ENCODE measurements around the gene STAC3. TPM values are rescaled to one million over a fixed set of nuclear protein-coding genes. Genes with fewer than 3 reads are reported as not detected.
"Not testable (repeated sequence)": the region's sequence is repeated elsewhere in the genome, so short reads cannot be mapped to it uniquely, and the experiment has no call there.

Gene STAC3
- 1 to 10 TPM; 4.3 to 9.6 (median 7.8) TPM for polyA plus RNA-seq (ENCODE audit: insufficient read length in 3 of 3)
- long read RNA-seq, donor 1 = 0 reads
- long read RNA-seq, donor 2 = 0 reads
- long read RNA-seq, donor 3 = 0 reads
- long read RNA-seq, donor 4 = 0 reads
- long read RNA-seq, donor 5 = 0 reads
- long read RNA-seq, donor 6 = 0 reads
- long read RNA-seq, donor 7 = 0 reads
- long read RNA-seq, donor 8 = 0 reads
- long read RNA-seq, donor 9 = 0 reads
- long read RNA-seq, donor 10 = 0 reads
- long read RNA-seq, donor 11 = 0 reads
- long read RNA-seq, donor 12 = 0 reads
- long read RNA-seq, donor 13 = 0 reads
- long read RNA-seq, donor 14 = 0 reads
- long read RNA-seq, donor 15 = 0 reads
- long read RNA-seq, donor 16 = 0 reads

GRCh38 chr12:57250956-57251355 is at the start of gene STAC3:
Gene STAC3 (minus strand): TSS chr12:57251187. CDS start chr12:57249636, 1,551 bp downstream.
- DNase-seq = no peak

DNA sequence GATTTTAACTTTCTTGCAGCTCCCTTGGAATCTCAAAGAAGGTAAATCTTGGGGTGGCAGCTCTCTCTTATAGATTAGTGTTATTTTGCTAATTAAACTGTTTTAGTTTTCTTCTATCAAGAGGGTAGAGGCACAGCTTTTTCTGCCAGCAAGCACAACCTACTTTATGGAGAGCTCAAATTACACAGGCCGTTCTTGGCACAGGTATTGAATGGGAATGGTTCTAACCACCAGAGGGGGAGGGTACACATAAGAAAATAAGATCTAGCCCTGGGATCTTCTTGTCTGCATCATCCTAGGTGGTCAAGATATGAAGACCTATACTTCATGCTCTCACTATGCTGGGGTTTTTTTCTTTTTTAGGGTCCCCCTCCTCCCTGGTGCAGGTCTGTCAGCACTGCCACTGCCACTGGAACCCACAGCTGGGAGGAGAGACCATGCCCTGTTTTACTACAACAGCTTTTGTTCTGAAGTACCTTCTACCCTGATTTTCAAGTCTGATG is 48.6 kb upstream of the STAC3 start:
- no peak for DNase-seq

DNA sequence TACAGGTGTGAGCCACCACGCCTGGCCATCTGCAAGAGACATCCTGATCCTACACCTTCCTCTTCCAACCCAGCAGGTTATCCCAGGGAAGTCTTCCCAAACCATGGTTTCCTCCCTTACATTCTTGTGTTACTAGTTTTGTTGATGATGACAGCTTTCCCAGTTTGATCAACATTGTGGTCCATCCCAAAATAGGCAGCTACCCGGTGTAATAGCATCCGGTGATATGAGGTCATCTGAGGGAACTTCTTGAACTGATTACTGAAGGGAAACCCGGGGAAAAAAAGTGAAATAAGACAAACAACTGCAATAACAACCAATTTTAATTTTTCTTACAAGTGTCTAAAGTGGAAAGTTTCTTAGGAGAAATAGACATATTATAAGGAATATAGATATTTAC is 45.3 kb upstream of the STAC3 start:
- DNase-seq = no peak

GRCh38 chr12:57282073-57282472 is 31.1 kb upstream of the STAC3 start:
- DNase-seq = not testable (repeated sequence)

DNA sequence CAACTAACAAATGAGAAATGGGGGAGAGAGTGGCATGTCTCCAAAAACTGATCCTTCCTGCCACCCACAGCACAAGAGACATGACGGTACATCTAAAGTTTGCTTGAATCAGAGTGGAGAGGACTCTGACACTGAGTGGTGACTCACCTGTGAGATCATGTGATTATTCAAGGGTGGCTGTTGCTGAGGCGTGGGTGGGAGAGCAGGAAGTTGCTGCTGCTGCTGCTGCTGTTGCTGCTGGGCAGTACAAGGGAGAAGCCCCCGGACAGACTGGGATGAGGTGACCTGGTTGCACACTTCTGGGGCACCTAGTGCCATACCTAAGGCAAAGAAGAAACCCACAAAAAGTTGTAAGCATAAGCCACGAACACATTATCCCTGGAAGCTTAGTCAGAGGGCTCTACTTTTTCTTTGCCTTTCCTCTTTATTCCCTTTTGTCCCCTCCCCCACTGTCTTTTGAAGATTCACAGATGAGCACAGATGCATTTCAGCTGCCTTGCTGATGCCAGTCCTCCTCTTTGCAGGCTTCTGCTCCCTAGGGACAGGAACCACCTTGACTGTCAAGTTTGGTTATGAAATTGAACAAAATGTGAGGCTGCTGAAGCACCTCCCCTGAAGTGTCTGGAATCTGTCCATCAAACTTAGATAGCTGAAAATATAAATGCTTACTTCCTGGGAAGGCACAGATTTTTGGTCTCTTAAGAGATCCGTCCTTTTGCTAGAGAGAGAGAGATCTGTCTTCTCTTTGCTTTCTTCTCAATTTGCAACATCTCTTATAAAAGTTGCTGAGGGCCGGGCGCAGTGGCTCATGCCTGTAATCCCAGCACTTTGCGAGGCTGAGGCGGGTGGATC is 29.4 kb upstream of the STAC3 start:
- no peak for DNase-seq

GRCh38 chr12:57278465-57279381 is 27.7 kb upstream of the STAC3 start:
- DNase-seq = no peak

GRCh38 chr12:57276935-57277563 is 26.1 kb upstream of the STAC3 start:
- no peak for DNase-seq

DNA sequence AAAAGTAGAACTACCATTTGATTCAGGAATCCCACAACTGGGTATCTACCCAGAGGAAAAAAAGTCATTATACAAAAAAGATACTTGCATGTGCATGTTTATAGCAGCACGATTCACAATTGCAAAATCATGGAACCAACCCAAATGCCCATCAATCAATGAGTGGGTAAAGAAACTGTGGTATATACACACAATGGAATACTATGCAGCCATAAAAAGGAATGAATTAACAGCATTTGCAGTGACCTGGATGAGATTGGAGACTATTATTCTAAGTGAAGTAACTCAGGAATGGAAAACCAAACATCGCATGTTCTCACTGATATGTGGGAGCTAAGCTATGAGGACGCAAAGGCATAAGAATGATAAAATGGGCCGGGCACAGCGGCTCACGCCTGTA is 25.2 kb upstream of the STAC3 start:
- DNase-seq = not testable (repeated sequence)

DNA sequence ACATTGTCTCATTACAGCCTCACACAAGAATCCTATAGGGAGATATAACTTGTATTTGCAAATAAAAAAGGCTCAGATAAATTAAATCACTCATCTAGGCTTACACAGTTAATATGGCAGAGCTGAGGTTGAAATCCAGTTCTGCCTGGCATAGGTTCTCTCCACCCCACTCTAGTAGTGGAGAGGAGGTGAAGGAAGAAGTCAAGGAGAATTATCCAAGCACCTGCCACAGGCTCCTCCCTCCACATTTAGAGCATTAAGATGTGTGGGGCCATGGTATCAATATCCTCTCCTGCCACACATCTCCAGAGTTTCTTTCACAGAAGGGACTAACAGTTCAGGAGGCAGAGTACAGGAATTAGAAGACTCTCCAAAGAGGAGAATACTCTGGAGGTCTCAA is 22.5 kb upstream of the STAC3 start:
- no peak for DNase-seq

- DNase-seq = no peak
Observed at GRCh38 chr12:57272337-57273151, 21.6 kb upstream of the STAC3 start.

DNA sequence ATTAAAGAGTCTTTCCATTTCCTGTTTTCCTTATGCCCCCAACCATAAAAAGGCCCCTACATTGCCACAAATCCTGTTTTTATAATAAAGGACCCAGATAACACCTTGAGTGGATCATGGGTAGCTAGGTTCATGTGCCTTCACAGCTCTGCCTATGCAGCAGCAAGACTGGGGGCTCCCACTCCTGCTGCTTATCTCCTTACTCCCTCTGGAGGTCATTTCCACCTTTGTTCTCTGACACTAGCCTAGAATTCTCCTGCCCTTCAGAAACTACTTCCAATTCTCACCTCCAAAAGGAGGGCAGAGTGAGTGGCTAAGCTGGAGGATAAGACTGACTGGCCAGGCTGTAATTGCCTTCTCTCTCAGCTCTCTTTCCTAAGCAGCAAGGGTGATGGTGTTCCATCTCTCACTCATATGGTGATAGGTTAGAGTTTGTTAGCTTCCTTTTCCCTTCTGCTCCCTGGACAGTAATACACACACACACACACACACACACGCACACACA is 20.0 kb upstream of the STAC3 start:
- DNase-seq = no peak

DNA sequence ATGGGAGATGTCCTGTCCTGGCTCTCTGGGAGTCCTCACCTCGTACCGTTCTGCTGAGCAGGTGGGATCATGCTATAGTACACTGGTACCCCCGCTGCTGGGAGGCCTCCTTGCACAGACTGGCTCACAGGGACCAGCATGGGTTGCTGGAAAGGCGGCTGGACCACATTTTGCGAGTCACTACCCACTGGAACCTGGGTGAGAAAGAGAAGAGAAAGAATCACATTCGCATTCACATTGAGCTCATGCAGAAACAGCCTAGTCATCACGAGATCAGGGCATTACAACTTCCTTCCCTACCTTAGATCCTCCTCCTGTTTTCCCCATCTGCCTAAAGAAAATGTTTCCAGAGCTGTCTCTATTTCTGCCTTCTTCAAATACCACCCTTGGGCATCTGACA is 17.3 kb upstream of the STAC3 start:
- no peak for DNase-seq

GRCh38 chr12:57266681-57267080 is 15.7 kb upstream of the STAC3 start:
- no peak for DNase-seq

- DNase-seq = no peak
Observed at GRCh38 chr12:57263096-57263495, 12.1 kb upstream of the STAC3 start.

DNA sequence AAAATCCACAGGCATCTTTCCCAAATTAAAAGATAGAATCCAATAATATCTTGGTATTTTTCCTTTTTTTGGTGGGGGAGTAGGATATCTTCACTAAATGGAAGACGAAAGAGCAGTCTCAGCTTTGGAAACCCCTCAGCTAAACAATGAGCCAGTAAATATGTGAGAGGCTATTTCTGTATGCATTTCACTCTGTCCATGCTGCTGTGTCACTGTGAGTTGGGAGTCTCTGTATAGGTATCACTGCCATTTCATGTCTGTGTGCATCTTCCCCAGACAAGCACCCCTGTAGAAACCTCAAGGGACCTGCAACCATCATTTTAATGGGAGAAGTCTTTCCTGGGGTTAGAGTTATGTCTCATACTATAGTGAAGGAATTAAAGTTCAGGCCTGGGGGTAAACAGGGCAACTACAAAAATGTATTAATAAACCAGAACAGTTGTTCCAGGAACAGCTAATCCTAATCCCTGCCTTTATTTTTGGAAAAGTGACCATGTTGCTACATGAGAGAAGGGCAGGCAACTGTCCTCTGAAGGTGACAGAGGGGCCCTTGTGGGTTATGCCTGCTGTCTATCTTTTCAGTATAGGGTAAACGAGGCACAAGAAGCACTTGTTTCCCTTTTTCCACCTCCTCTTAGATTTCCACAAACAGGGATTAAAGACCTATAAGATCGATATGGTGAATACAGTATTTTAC is 11.3 kb upstream of the STAC3 start:
- DNase-seq = no peak

DNA sequence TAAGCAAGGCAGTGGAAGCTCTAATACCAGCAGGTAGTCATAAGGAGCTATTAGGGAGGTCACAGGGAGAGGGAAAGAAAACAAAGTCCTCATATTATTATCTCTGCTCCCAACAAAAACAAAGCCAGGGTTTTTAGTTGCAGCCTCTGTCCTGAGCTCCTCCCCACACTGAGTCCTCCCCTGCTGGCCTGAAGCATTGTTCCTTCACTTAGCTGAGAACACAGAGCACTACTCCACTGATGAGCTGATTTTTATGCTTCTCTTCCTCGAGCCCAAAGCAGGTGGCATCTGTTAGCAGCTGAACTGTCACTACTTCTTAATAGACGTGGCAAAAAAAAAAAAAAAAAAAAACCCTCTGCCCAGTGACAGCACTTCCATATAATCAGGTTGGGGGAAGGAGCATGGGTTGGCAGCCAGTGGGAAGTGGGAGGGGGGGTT is 10.5 kb upstream of the STAC3 start:
- no peak for DNase-seq

- DNase-seq = no peak
Observed at GRCh38 chr12:57260366-57260765, 9.4 kb upstream of the STAC3 start.

- DNase-seq = no peak
Observed at GRCh38 chr12:57258977-57259970, 8.3 kb upstream of the STAC3 start.
